K562 (cell line): Measurements from ENCODE around the gene TDRD9. TPM values are rescaled to one million over a fixed set of nuclear protein-coding genes. Genes with fewer than 3 reads are reported as not detected.

Experiments
- BDP1 ChIP-seq: IDR thresholded peaks from 3 replicates; pipeline ENCODE4 v1.6.1; 2011; ENCODE audit not compliant: insufficient read length, insufficient read depth
- CTCF ChIP-seq, 3 experiments: IDR thresholded peaks in 2 of 3; conservative IDR thresholded peaks in 1 of 3; 2 replicates each; pipeline ENCODE4 v1.5.1; 2011 to 2012; ENCODE audit warnings: low read length in 3 of 3, mild to moderate bottlenecking in 3 of 3, control low read depth in 2 of 3, improper control_type of control experiment in 1 of 3, inconsistent platforms in 1 of 3, low read depth in 1 of 3, mixed read lengths in 1 of 3, moderate library complexity in 1 of 3; ENCODE audit not compliant: insufficient read depth in 2 of 3
- CTCFL ChIP-seq: IDR thresholded peaks from 2 replicates; pipeline ENCODE4 v1.6.1; 2011; ENCODE audit warnings: borderline replicate concordance, low read depth, mild to moderate bottlenecking, moderate library complexity, low read length; ENCODE audit not compliant: insufficient read depth, poor library complexity, severe bottlenecking
- KLF16 ChIP-seq: IDR thresholded peaks from 2 replicates; pipeline ENCODE4 v1.6.1; 2016; ENCODE audit warnings: antibody characterized with exemption
- SMARCE1 ChIP-seq: fragments of 450-650 bp; IDR thresholded peaks from 2 replicates; pipeline ENCODE4 v1.7.1; 2016; ENCODE audit warnings: mild to moderate bottlenecking
- STAG1 ChIP-seq: sonication (generic); formaldehyde crosslinking; IDR thresholded peaks from 2 replicates; pipeline ENCODE4 v1.5.0; 2020; ENCODE audit warnings: missing genetic modification reagents, borderline replicate concordance
- ZBTB1 ChIP-seq: sonication (generic); formaldehyde crosslinking; IDR thresholded peaks from 2 replicates; pipeline ENCODE4 v1.8.1; 2023; ENCODE audit warnings: missing genetic modification reagents, low read depth, mild to moderate bottlenecking, borderline replicate concordance
- ZBTB17 ChIP-seq: fragments of 450-650 bp; formaldehyde crosslinking; IDR thresholded peaks from 2 replicates; pipeline ENCODE4 v1.4.0; 2020; ENCODE audit warnings: mild to moderate bottlenecking
- ZNF263 ChIP-seq: sonication (generic); formaldehyde crosslinking; IDR thresholded peaks from 2 replicates; pipeline ENCODE4 v1.8.0; 2022; ENCODE audit warnings: mild to moderate bottlenecking, missing genetic modification reagents, borderline replicate concordance
- ZNF561 ChIP-seq: fragments of 450-650 bp; formaldehyde crosslinking; conservative IDR thresholded peaks from 2 replicates; pipeline ENCODE4 v1.4.0; 2020; ENCODE audit warnings: mild to moderate bottlenecking, moderate library complexity
- polyA plus RNA-seq, 8 experiments: library from polyadenylated mRNA; depleted of rRNA in 4 of 8; stranded (reverse) in 5 of 8; unstranded in 3 of 8; fragments of >200 nt; fragmentation: Nextera tagmentation in 2 of 8; fragmentation: Illumina TruSeq in 1 of 8; extraction: Ambion mirVana in 2 of 8; extraction: Trizol in 1 of 8; gene quantifications; 2 replicates each; pipeline versions ENCODE4 v1.2.1 to v1.2.3, GENCODE V29; 2011 to 2014; ENCODE audit warnings: inconsistent platforms in 1 of 8, missing spikeins in 1 of 8
- total RNA-seq, 7 experiments: library from RNA; depleted of rRNA in 6 of 7; stranded (reverse); fragments of >200 nt in 6 of 7; fragmentation: Illumina TruSeq in 2 of 7; extraction: Trizol in 2 of 7; gene quantifications; 2 replicates each; pipeline versions ENCODE4 v1.2.1 to v1.2.3, GENCODE V29; 2011 to 2021; ENCODE audit warnings: low replicate concordance in 1 of 7
- TF ChIP-seq, protein P1 (sequence below), 2 experiments: fragments of 450-650 bp; formaldehyde crosslinking in 1 of 2; IDR thresholded peaks; 2 replicates each; pipeline versions ENCODE4 v1.4.0 to v1.6.1; 2014 to 2020; ENCODE audit warnings: mild to moderate bottlenecking in 2 of 2, borderline replicate concordance in 1 of 2, low read depth in 1 of 2

The TDRD9 gene
- total and polyA plus RNA-seq, 9 of the 15 experiments (the other 6 are each of a cell fraction or from before 2014, with no cell fraction given), result 0.04 to 0.14 (median 0.04) TPM; not detected in 5

DNA sequence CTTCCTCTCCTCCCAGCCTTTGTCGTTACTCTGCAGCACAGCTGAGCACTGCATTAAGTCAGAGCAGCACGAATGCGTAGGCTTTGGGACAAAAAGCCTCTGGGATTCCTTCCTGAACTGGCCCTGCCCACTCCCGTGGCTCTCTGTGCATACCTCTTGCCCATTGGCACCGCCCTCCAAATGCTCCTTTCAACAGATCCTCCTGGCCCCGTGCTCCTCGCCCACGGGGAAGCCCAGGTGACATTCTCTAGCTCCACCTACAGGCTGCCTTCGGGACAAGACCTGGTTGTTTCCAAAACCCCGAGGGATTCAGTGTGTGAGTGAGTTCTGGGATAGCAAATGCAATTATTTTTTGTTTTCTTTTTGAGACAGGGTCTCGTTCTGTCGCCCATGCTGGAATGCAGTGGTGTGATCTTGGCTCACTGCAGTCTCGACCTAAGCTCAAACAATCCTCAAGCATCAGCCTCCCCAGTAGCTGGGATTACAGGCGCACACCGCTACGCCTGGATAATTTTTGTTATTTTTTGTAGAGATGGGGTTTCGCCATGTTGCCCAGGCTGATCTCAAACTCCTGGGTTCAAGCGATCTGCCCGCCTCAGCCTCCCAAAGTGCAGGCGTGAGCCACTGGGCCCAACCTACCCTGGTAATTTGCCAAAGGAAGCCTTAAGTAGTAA lies 17.9 kb upstream of the TDRD9 start (continued):
- TF ChIP-seq, protein P1, sequence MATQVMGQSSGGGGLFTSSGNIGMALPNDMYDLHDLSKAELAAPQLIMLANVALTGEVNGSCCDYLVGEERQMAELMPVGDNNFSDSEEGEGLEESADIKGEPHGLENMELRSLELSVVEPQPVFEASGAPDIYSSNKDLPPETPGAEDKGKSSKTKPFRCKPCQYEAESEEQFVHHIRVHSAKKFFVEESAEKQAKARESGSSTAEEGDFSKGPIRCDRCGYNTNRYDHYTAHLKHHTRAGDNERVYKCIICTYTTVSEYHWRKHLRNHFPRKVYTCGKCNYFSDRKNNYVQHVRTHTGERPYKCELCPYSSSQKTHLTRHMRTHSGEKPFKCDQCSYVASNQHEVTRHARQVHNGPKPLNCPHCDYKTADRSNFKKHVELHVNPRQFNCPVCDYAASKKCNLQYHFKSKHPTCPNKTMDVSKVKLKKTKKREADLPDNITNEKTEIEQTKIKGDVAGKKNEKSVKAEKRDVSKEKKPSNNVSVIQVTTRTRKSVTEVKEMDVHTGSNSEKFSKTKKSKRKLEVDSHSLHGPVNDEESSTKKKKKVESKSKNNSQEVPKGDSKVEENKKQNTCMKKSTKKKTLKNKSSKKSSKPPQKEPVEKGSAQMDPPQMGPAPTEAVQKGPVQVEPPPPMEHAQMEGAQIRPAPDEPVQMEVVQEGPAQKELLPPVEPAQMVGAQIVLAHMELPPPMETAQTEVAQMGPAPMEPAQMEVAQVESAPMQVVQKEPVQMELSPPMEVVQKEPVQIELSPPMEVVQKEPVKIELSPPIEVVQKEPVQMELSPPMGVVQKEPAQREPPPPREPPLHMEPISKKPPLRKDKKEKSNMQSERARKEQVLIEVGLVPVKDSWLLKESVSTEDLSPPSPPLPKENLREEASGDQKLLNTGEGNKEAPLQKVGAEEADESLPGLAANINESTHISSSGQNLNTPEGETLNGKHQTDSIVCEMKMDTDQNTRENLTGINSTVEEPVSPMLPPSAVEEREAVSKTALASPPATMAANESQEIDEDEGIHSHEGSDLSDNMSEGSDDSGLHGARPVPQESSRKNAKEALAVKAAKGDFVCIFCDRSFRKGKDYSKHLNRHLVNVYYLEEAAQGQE (IDR thresholded peaks at IDR 0.05; ENCODE audit: borderline replicate concordance), result peak; percentile 50; the same call in 1 of the 2 replicates
- TF ChIP-seq, protein P1 (CRISPR knock-in tag; IDR thresholded peaks at IDR 0.05; ENCODE audit: low read depth), result no peak
- TF ChIP-seq ZNF561 (CRISPR knock-in tag) (no peak), ZNF263 (CRISPR knock-in tag) (peak; percentile 54; the same call in 1 of the 2 replicates), CTCFL (peak; percentile 26), SMARCE1 (no peak), ZBTB17 (CRISPR knock-in tag) (no peak), BDP1 (no peak), KLF16 (no peak), ZBTB1 (CRISPR knock-in tag) (no peak), CTCF (IDR thresholded peaks at IDR 0.05 in 2 of 3, conservative IDR thresholded peaks at IDR 0.05 in 1 of 3; ENCODE audit: insufficient read depth in 2 of 3, low read depth in 1 of 3, low read length in 3 of 3) (peak; percentile 62 to 73 (median 64)), STAG1 (peak; percentile 16; the same call in 1 of the 2 replicates)
